ENCODE results near the gene CEP170B. TPM values are rescaled to one million over a fixed set of nuclear protein-coding genes. Genes with fewer than 3 reads are reported as not detected.

CEP170B gene
- total RNA-seq, 1 donor from 2014 or later = 3.8 TPM

GRCh38 chr14:104866451-104867370 is 1.6 kb downstream of the CEP170B start:
- intact Hi-C loops (cut with micrococcal nuclease) = no loop called here

- intact Hi-C loops (cut with micrococcal nuclease) = no loop called here
Observed at GRCh38 chr14:104867371-104868059, 2.4 kb downstream of the CEP170B start.

- intact Hi-C loops (cut with micrococcal nuclease) = no loop called here
Observed at GRCh38 chr14:104868060-104868740, 3.1 kb downstream of the CEP170B start.

- intact Hi-C loops (cut with micrococcal nuclease) = no loop called here
Observed at GRCh38 chr14:104868811-104869572, 3.9 kb downstream of the CEP170B start.

GRCh38 chr14:104869669-104870367 is 4.8 kb downstream of the CEP170B start:
- intact Hi-C loops (cut with micrococcal nuclease) = loop anchor here (2.0 kb wide), 1 partner anchor 101 kb away; no protein-coding TSS in a partner anchor

- intact Hi-C loops (cut with micrococcal nuclease) = loop anchor here (2.0 kb wide), 1 partner anchor 102 kb away; no protein-coding TSS in a partner anchor
Observed at GRCh38 chr14:104870368-104871144, 5.5 kb downstream of the CEP170B start.

GRCh38 chr14:104871145-104871655 is 6.1 kb downstream of the CEP170B start:
- intact Hi-C loops (cut with micrococcal nuclease) = loop anchor here (2.0 kb wide), 1 partner anchor 102 kb away; no protein-coding TSS in a partner anchor

GRCh38 chr14:104871656-104872468 is 6.8 kb downstream of the CEP170B start:
- intact Hi-C loops (cut with micrococcal nuclease) = loop anchor here (2.0 kb wide), 1 partner anchor 103 kb away; no protein-coding TSS in a partner anchor

GRCh38 chr14:104872469-104873341 is 7.6 kb downstream of the CEP170B start:
- intact Hi-C loops (cut with micrococcal nuclease) = no loop called here

GRCh38 chr14:104873380-104874055 is 8.4 kb downstream of the CEP170B start:
- intact Hi-C loops (cut with micrococcal nuclease) = no loop called here

- intact Hi-C loops (cut with micrococcal nuclease) = no loop called here
Observed at GRCh38 chr14:104874110-104874531, 9.1 kb downstream of the CEP170B start.

- intact Hi-C loops (cut with micrococcal nuclease) = no loop called here
Observed at GRCh38 chr14:104874571-104875411, 9.7 kb downstream of the CEP170B start.

GRCh38 chr14:104875412-104875751 is 10.3 kb downstream of the CEP170B start:
- intact Hi-C loops (cut with micrococcal nuclease) = no loop called here

- intact Hi-C loops (cut with micrococcal nuclease) = no loop called here
Observed at GRCh38 chr14:104875811-104876210, 10.7 kb downstream of the CEP170B start.

GRCh38 chr14:104876251-104876699 is 11.2 kb downstream of the CEP170B start:
- intact Hi-C loops (cut with micrococcal nuclease) = no loop called here

Measured in T-helper 2 cell treated with Interferon-gamma antibody and Interleukin-4, amounts not matched to agents 100 ng/mL and 5 ng/mL, for 36 hours (primary cell).